ENCODE measurements around the gene PTPRN2. TPM values are rescaled to one million over a fixed set of nuclear protein-coding genes. Genes with fewer than 3 reads are reported as not detected.
"Not testable (repeated sequence)": the region's sequence is repeated elsewhere in the genome, so short reads cannot be mapped to it uniquely, and the experiment has no call there.

The PTPRN2 gene
- total RNA-seq, 1 experiment from 2014 or later: 2.1 TPM

GRCh38 chr7:157699357-157700013 lies 888.1 kb downstream of the PTPRN2 start:
- no peak for TF ChIP-seq REST (IDR thresholded peaks at IDR 0.05; ENCODE audit: low read depth)
- TF ChIP-seq ATF3 (IDR thresholded peaks at IDR 0.05): no peak
- no peak for TF ChIP-seq RAD21 (IDR thresholded peaks at IDR 0.05; ENCODE audit: low read depth)
- TF ChIP-seq, protein P1, sequence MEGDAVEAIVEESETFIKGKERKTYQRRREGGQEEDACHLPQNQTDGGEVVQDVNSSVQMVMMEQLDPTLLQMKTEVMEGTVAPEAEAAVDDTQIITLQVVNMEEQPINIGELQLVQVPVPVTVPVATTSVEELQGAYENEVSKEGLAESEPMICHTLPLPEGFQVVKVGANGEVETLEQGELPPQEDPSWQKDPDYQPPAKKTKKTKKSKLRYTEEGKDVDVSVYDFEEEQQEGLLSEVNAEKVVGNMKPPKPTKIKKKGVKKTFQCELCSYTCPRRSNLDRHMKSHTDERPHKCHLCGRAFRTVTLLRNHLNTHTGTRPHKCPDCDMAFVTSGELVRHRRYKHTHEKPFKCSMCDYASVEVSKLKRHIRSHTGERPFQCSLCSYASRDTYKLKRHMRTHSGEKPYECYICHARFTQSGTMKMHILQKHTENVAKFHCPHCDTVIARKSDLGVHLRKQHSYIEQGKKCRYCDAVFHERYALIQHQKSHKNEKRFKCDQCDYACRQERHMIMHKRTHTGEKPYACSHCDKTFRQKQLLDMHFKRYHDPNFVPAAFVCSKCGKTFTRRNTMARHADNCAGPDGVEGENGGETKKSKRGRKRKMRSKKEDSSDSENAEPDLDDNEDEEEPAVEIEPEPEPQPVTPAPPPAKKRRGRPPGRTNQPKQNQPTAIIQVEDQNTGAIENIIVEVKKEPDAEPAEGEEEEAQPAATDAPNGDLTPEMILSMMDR (IDR thresholded peaks at IDR 0.05 in 2 of 3, conservative IDR thresholded peaks at IDR 0.05 in 1 of 3; ENCODE audit: borderline replicate concordance in 1 of 3, insufficient read depth in 1 of 3, low read depth in 2 of 3, low read length in 2 of 3): no peak
- no peak for TF ChIP-seq EGR1 (IDR thresholded peaks at IDR 0.05; ENCODE audit: low read depth)
- TF ChIP-seq ZNF274 (IDR thresholded peaks at IDR 0.05; ENCODE audit: low read depth, low read length): no peak
- TF ChIP-seq TCF7L2 (IDR thresholded peaks at IDR 0.05; ENCODE audit: borderline replicate concordance, extremely low read depth, insufficient read depth, insufficient read length): no peak
- TF ChIP-seq SRF (IDR thresholded peaks at IDR 0.05; ENCODE audit: low read depth): no peak
- no peak for TF ChIP-seq ZFX (IDR thresholded peaks at IDR 0.05)
- no peak for TF ChIP-seq ELF1 (IDR thresholded peaks at IDR 0.05; ENCODE audit: borderline replicate concordance, low read depth)
- TF ChIP-seq FOSL1 (IDR thresholded peaks at IDR 0.05; ENCODE audit: low read depth): no peak
- no peak for TF ChIP-seq EZH2phosphoT487 (IDR thresholded peaks at IDR 0.05; ENCODE audit: borderline replicate concordance)
- no peak for TF ChIP-seq CBX3 (IDR thresholded peaks at IDR 0.05; ENCODE audit: low read depth)
- no peak for TF ChIP-seq SIN3A (IDR thresholded peaks at IDR 0.05; ENCODE audit: low read depth)
- TF ChIP-seq EZH2 (IDR thresholded peaks at IDR 0.05): no peak
- TF ChIP-seq POLR2A (IDR thresholded peaks at IDR 0.05; ENCODE audit: borderline replicate concordance, extremely low read depth, insufficient read depth, insufficient read length): no peak
- no peak for TF ChIP-seq YY1 (IDR thresholded peaks at IDR 0.05; ENCODE audit: extremely low read depth, insufficient replicate concordance, low read depth, low read length)
- Histone ChIP-seq H3K9me2 (ENCODE audit: insufficient read depth) (no peaks in the 10 kb centered on the region), H3K27me3 (ENCODE audit: insufficient read depth, low read length) (peaks cover 42% of the 10 kb centered on the region), H3K4me3 (replicated peaks in 1 of 2; ENCODE audit: low read depth in 1 of 2, low read length in 2 of 2) (no peak overlapping the region), H2AFZ (ENCODE audit: low read depth, low read length, poor library complexity, severe bottlenecking) (no peak overlapping the region), H3K9me3 (ENCODE audit: control insufficient read depth in 1 of 2, insufficient read depth in 1 of 2, low read depth in 1 of 2, low read length in 2 of 2) (no peaks in the 10 kb centered on the region), H3K36me3 (ENCODE audit: control insufficient read depth in 1 of 2, insufficient read depth in 2 of 2, low read length in 2 of 2) (no peaks in the 10 kb centered on the region), H3K4me1 (ENCODE audit: control insufficient read depth in 1 of 2, insufficient read depth in 2 of 2, low read length in 2 of 2) (no peaks in the 10 kb centered on the region), H3K4me2 (ENCODE audit: low read length) (no peak overlapping the region), H4K20me1 (ENCODE audit: insufficient read depth) (no peaks in the 10 kb centered on the region), H3K27ac (ENCODE audit: low read depth, low read length) (no peak overlapping the region), H3K9ac (ENCODE audit: low read length) (no peak overlapping the region), H3K79me2 (ENCODE audit: insufficient read depth, low read length) (no peaks in the 10 kb centered on the region)
- ATAC-seq: no peak
- no peak for DNase-seq (ENCODE audit: low read depth, low spot score)
- CTCF ChIA-PET: no interaction called here
- RAD21 ChIA-PET (ENCODE audit: low non-redundant PET in 1 of 2, low total read pairs in 2 of 2, uncharacterized antibody in 2 of 2, unreplicated experiment in 2 of 2): no interaction called here
- BruUV-seq (replicated peaks): no TSS peak
- POLR2A ChIA-PET: no interaction called here
- intact Hi-C loops (cut with micrococcal nuclease): no loop called here

- BruUV-seq (replicated peaks); H3K79me2 ChIP-seq (ENCODE audit: insufficient read depth, low read length); RAD21 ChIA-PET (ENCODE audit: low non-redundant PET in 1 of 2, low total read pairs in 2 of 2, uncharacterized antibody in 2 of 2, unreplicated experiment in 2 of 2); H3K4me1 ChIP-seq (ENCODE audit: control insufficient read depth in 1 of 2, insufficient read depth in 2 of 2, low read length in 2 of 2); intact Hi-C loops (cut with micrococcal nuclease); H4K20me1 ChIP-seq (ENCODE audit: insufficient read depth); CTCF ChIA-PET; H2AFZ ChIP-seq (ENCODE audit: low read depth, low read length, poor library complexity, severe bottlenecking); DNase-seq (ENCODE audit: low read depth, low spot score); H3K9me3 ChIP-seq (ENCODE audit: control insufficient read depth in 1 of 2, insufficient read depth in 1 of 2, low read depth in 1 of 2, low read length in 2 of 2); H3K27ac ChIP-seq (ENCODE audit: low read depth, low read length); H3K9me2 ChIP-seq (ENCODE audit: insufficient read depth); H3K9ac ChIP-seq (ENCODE audit: low read length); H3K36me3 ChIP-seq (ENCODE audit: control insufficient read depth in 1 of 2, insufficient read depth in 2 of 2, low read length in 2 of 2); H3K4me2 ChIP-seq (ENCODE audit: low read length); POLR2A ChIA-PET; ATAC-seq; H3K4me3 ChIP-seq (replicated peaks in 1 of 2; ENCODE audit: low read depth in 1 of 2, low read length in 2 of 2): not testable (repeated sequence)
- peaks cover 35% of the 10 kb centered on the region for H3K27me3 ChIP-seq (ENCODE audit: insufficient read depth, low read length)
Measured at GRCh38 chr7:157697287-157697686, 890.3 kb downstream of the PTPRN2 start.
